Fibroblast of pulmonary artery (primary cell): ENCODE measurements around the gene OR8U1.

Experiments used
- DNase-seq: peaks from one replicate; pipeline ENCODE4 v3.0.0-alpha.2; 2010; ENCODE audit warnings: low read depth
- H3K4me3 ChIP-seq: replicated peaks from 2 replicates; pipeline ENCODE4 v1.5.1; 2011; ENCODE audit warnings: low read depth, mild to moderate bottlenecking, control low read depth, low read length, moderate library complexity
- CTCF ChIP-seq: IDR thresholded peaks from 2 replicates; pipeline ENCODE4 v1.5.1; 2011; ENCODE audit warnings: mild to moderate bottlenecking, control low read depth, low read length, inconsistent platforms; ENCODE audit errors: missing control alignments

OR8U1 gene

GRCh38 chr11:56375324-56375723 is at the start of gene OR8U1:
TSS of gene OR8U1 (plus strand) at chr11:56375624. CDS start at chr11:56375624, 0 bp downstream.
- no peak for TF ChIP-seq CTCF
- H3K4me3 ChIP-seq: no peak within 1 kb of the TSS
- DNase-seq: no peak

GRCh38 chr11:56331861-56332491 is 43.4 kb upstream of the OR8U1 start:
- no peak for TF ChIP-seq CTCF
- H3K4me3 ChIP-seq: no peak overlapping the region
- DNase-seq: no peak

GRCh38 chr11:56333156-56333555 is 42.3 kb upstream of the OR8U1 start:
- TF ChIP-seq CTCF: no peak
- H3K4me3 ChIP-seq: no peak overlapping the region
- DNase-seq: no peak

- H3K4me3 ChIP-seq: no peak overlapping the region
- TF ChIP-seq CTCF: no peak
- DNase-seq: no peak
Observed at GRCh38 chr11:56340289-56340688, 35.1 kb upstream of the OR8U1 start.

- TF ChIP-seq CTCF: no peak
- no peak within 1 kb of the TSS for H3K4me3 ChIP-seq
- no peak for DNase-seq
Observed at GRCh38 chr11:56345739-56346138, 29.7 kb upstream of the OR8U1 start, which contains the start of gene OR8K1. TSS of gene OR8K1 (plus strand) at chr11:56346039. CDS start at chr11:56346039, 0 bp downstream.

GRCh38 chr11:56353991-56354390 is 21.4 kb upstream of the OR8U1 start, which contains the start of gene OR8J1:
TSS of gene OR8J1 (plus strand) at chr11:56354291. CDS start at chr11:56360247, 5,956 bp downstream.
- H3K4me3 ChIP-seq: no peak within 1 kb of the TSS
- DNase-seq: no peak
- TF ChIP-seq CTCF: no peak

GRCh38 chr11:56380120-56380519 is 4.7 kb downstream of the OR8U1 start:
- H3K4me3 ChIP-seq: no peak overlapping the region
- no peak for DNase-seq
- TF ChIP-seq CTCF: no peak
